GM12878 (cell line): ENCODE measurements around the gene REEP2. TPM values are rescaled to one million over a fixed set of nuclear protein-coding genes. Genes with fewer than 3 reads are reported as not detected.

Experiments used
- ATAC-seq: fragments of 200-7000 bp; cut with Tn5 transposase; 3 replicates; pipeline ENCODE4 v1.9.1; 2020; ENCODE audit warnings: mild to moderate bottlenecking, moderate library complexity
- BruUV-seq: library from RNA; stranded (reverse); fragments of 400-500 nt; replicated peaks from 2 replicates; lab custom pipeline; 2021; lab: Mats Ljungman, UMichigan
- CTCF ChIA-PET: fragments of 300-600 bp; sonication (Branson Sonifier 250); formaldehyde crosslinking; extraction: SDS; loops from one replicate; lab custom pipeline; 2021; ENCODE audit warnings: inconsistent platforms; lab: Yijun Ruan, JAX
- POLR2A ChIA-PET: fragments of 350-600 bp; formaldehyde crosslinking; extraction: SDS; loops from one replicate; lab custom pipeline; 2021; ENCODE audit warnings: inconsistent platforms; lab: Charles Lee
- RAD21 ChIA-PET: fragments of 300-600 bp; sonication (Branson Sonifier 250); formaldehyde crosslinking; loops from one replicate; lab custom pipeline; 2023; ENCODE audit warnings: antibody characterized with exemption; ENCODE audit not compliant: unreplicated experiment; lab: Charles Lee
- SMC1A ChIA-PET: fragments of 300-600 bp; sonication (Branson Sonifier 250); formaldehyde crosslinking; loops from one replicate; lab custom pipeline; 2023; ENCODE audit not compliant: unreplicated experiment, uncharacterized antibody; lab: Charles Lee
- DNase-seq: peaks from one replicate; pipeline ENCODE4 v3.0.0-alpha.2; 2011; ENCODE audit warnings: low read depth, low spot score
- FAIRE-seq: peaks from 3 replicates; lab custom pipeline; 2011; peaks lifted over from hg19 to GRCh38; lab: Jason Lieb, UNC
- H2AFZ ChIP-seq: 2 replicates; pipeline ENCODE4 v1.6.0; 2011; ENCODE audit warnings: low read depth, low read length, control low read depth; ENCODE audit not compliant: control insufficient read depth
- H3K27ac ChIP-seq: 2 replicates; pipeline ENCODE4 v1.5.1; 2011; ENCODE audit warnings: control low read depth; ENCODE audit not compliant: control insufficient read depth, insufficient read depth
- H3K27me3 ChIP-seq, 2 experiments: replicated peaks in 1 of 2; 2 replicates each; pipeline versions ENCODE4 v1.6.0 to v1.6.1; 2011; ENCODE audit warnings: low read length in 1 of 2; ENCODE audit not compliant: control insufficient read depth in 2 of 2, insufficient read depth in 2 of 2
- H3K36me3 ChIP-seq, 2 experiments: 2 replicates each; pipeline ENCODE4 v1.5.1; 2011; ENCODE audit warnings: low read length in 1 of 2; ENCODE audit not compliant: control insufficient read depth in 2 of 2, insufficient read depth in 2 of 2
- H3K4me1 ChIP-seq: 2 replicates; pipeline ENCODE4 v1.6.1; 2011; ENCODE audit warnings: mild to moderate bottlenecking, low read length, moderate library complexity, mixed read lengths; ENCODE audit not compliant: control insufficient read depth, insufficient read depth
- H3K4me2 ChIP-seq: 2 replicates; pipeline ENCODE4 v1.6.0; 2011; ENCODE audit warnings: control low read depth; ENCODE audit not compliant: control insufficient read depth, insufficient read depth
- H3K4me3 ChIP-seq: fragments of 200-600 bp; sonication (generic); 2 replicates; pipeline ENCODE4 v1.5.1; 2016
- H3K79me2 ChIP-seq: 2 replicates; pipeline ENCODE4 v1.6.0; 2011; ENCODE audit warnings: low read length; ENCODE audit not compliant: control insufficient read depth, insufficient read depth
- H3K9ac ChIP-seq: 2 replicates; pipeline ENCODE4 v1.8.0; 2011; ENCODE audit warnings: low read length, control low read depth, mixed read lengths; ENCODE audit not compliant: control insufficient read depth, insufficient read depth
- H3K9me3 ChIP-seq: replicated peaks from 3 replicates; pipeline ENCODE4 v1.5.1; 2011; ENCODE audit warnings: mild to moderate bottlenecking, low read length; ENCODE audit not compliant: control insufficient read depth, insufficient read depth
- H4K20me1 ChIP-seq: 2 replicates; pipeline ENCODE4 v1.6.0; 2011; ENCODE audit not compliant: control insufficient read depth, insufficient read depth
- ASH2L ChIP-seq: fragments of 300-600, 200-600 bp; sonication (generic); IDR thresholded peaks from 2 replicates; pipeline ENCODE4 v1.6.1; 2017; ENCODE audit warnings: low read depth, mild to moderate bottlenecking, borderline replicate concordance
- ATF2 ChIP-seq: IDR thresholded peaks from 2 replicates; pipeline ENCODE4 v1.6.1; 2012; ENCODE audit warnings: low read length, inconsistent platforms
- BCL3 ChIP-seq: IDR thresholded peaks from 2 replicates; pipeline ENCODE4 v1.6.1; 2011; ENCODE audit warnings: borderline replicate concordance, low read depth, mild to moderate bottlenecking, moderate library complexity, low read length; ENCODE audit not compliant: insufficient read depth, poor library complexity, severe bottlenecking
- CREB1 ChIP-seq: IDR thresholded peaks from 2 replicates; pipeline ENCODE4 v1.6.1; 2012; ENCODE audit warnings: low read depth, mild to moderate bottlenecking, inconsistent platforms
- GABPA ChIP-seq: IDR thresholded peaks from 2 replicates; pipeline ENCODE4 v1.6.1; 2014; ENCODE audit warnings: antibody characterized with exemption, low read depth, mild to moderate bottlenecking, inconsistent platforms
- HCFC1 ChIP-seq: fragments of 150-350 bp; IDR thresholded peaks from 2 replicates; pipeline ENCODE4 v1.6.1; 2014; ENCODE audit warnings: low read length
- KDM1A ChIP-seq: fragments of 200-600 bp; sonication (generic); IDR thresholded peaks from 2 replicates; pipeline ENCODE4 v1.6.1; 2016; ENCODE audit warnings: borderline replicate concordance
- LARP7 ChIP-seq: fragments of 450-650 bp; IDR thresholded peaks from 2 replicates; pipeline ENCODE4 v1.6.1; 2017; ENCODE audit warnings: mild to moderate bottlenecking
- MXI1 ChIP-seq: fragments of 150-350 bp; IDR thresholded peaks from 2 replicates; pipeline ENCODE4 v1.6.1; 2011; ENCODE audit warnings: low read depth, mild to moderate bottlenecking, inconsistent platforms, low read length, improper control_type of control experiment
- NBN ChIP-seq: fragments of 450-650 bp; IDR thresholded peaks from 2 replicates; pipeline ENCODE4 v1.6.1; 2016
- NR2F1 ChIP-seq: fragments of 450-650 bp; conservative IDR thresholded peaks from 2 replicates; pipeline ENCODE4 v1.6.1; 2017; ENCODE audit warnings: mild to moderate bottlenecking
- POU2F2 ChIP-seq: IDR thresholded peaks from 3 replicates; pipeline ENCODE4 v1.6.1; 2011; ENCODE audit warnings: low read depth, mild to moderate bottlenecking, low read length, borderline replicate concordance
- SIX5 ChIP-seq: IDR thresholded peaks from 2 replicates; pipeline ENCODE4 v1.6.1; 2011; ENCODE audit warnings: mild to moderate bottlenecking, low read depth, low read length, moderate library complexity; ENCODE audit not compliant: severe bottlenecking
- SKIL ChIP-seq: fragments of 450-650 bp; IDR thresholded peaks from 2 replicates; pipeline ENCODE4 v1.6.1; 2017; ENCODE audit warnings: mild to moderate bottlenecking, low read depth, inconsistent platforms; ENCODE audit not compliant: poor library complexity, severe bottlenecking
- SUZ12 ChIP-seq: fragments of 200-600 bp; sonication (generic); IDR thresholded peaks from one replicate; pipeline ENCODE4 v1.6.1; 2018; ENCODE audit warnings: antibody characterized with exemption, mild to moderate bottlenecking; ENCODE audit not compliant: unreplicated experiment
- ZZZ3 ChIP-seq: IDR thresholded peaks from 2 replicates; pipeline ENCODE4 v1.6.1; 2011; ENCODE audit warnings: low read depth; ENCODE audit not compliant: control insufficient read depth, insufficient read length
- WGBS: methylation state at CpG from one replicate; pipeline ENCODE4 v1.1.6; 2016; ENCODE audit warnings: low lambda C conversion rate; ENCODE audit not compliant: insufficient replicate concordance, insufficient coverage; ENCODE audit errors: missing lambda C conversion rate; 5-methylcytosine and 5-hydroxymethylcytosine counted together
- in situ Hi-C: fragments of 300-500 bp; cut with MboI; formaldehyde crosslinking; loops from 9 replicates; pipeline ENCODE4 v1.14.3; 2018; ENCODE audit warnings: mixed read lengths
- intact Hi-C: fragments of 100-400 bp; cut with micrococcal nuclease; formaldehyde crosslinking; loops from one replicate; pipeline ENCODE4 v1.14.2; 2022; ENCODE audit not compliant: unreplicated experiment
- polyA plus RNA-seq, 11 experiments: library from polyadenylated mRNA; depleted of rRNA in 4 of 11; unstranded in 6 of 11; stranded (reverse) in 5 of 11; fragments of >200 nt; fragmentation: Nextera tagmentation in 4 of 11; fragmentation: Illumina TruSeq in 1 of 11; extraction: Ambion mirVana in 4 of 11; extraction: Trizol in 1 of 11; gene quantifications; 1 replicate in 1 of 11; 2 replicates in 10 of 11; pipeline versions ENCODE4 v1.2.1 to v1.2.3, GENCODE V29; 2011 to 2016; ENCODE audit warnings: inconsistent platforms in 2 of 11, missing spikeins in 2 of 11, low read depth in 1 of 11
- total RNA-seq, 4 experiments: library from RNA; depleted of rRNA in 3 of 4; stranded (reverse); fragments of >200 nt in 3 of 4; fragmentation: Illumina TruSeq in 1 of 4; extraction: Trizol in 1 of 4; gene quantifications; 2 replicates each; pipeline versions ENCODE4 v1.2.1 to v1.2.3, GENCODE V29; 2013 to 2021

Gene REEP2
- total and polyA plus RNA-seq, 10 of the 15 experiments (the other 5 are each of a cell fraction or from before 2014, with no cell fraction given), result 0.10 to 3.1 (median 2.0) TPM

GRCh38 chr5:138491669-138492559 lies 53.1 kb downstream of the REEP2 start (continued):
- no peak for TF ChIP-seq BCL3
- peak; percentile 52; the same call in 1 of the 2 replicates for TF ChIP-seq LARP7
- no peak for TF ChIP-seq HCFC1
- no peak for TF ChIP-seq NBN
- no peak for TF ChIP-seq ZZZ3
- no peak for TF ChIP-seq ATF2
- 0 out of 2 replicates have a peak, but pooled peaks have one; percentile 21 for TF ChIP-seq NR2F1

- H3K9ac ChIP-seq, result no peak overlapping the region; the same call in 1 of the 2 replicates
- H3K4me1 ChIP-seq, result peaks cover 7% of the 10 kb centered on the region; the same call in 1 of the 2 replicates
- no TSS peak for BruUV-seq
- H3K27me3 ChIP-seq, result peaks cover 3 to 9% of the 10 kb centered on the region in 2 experiments; a peak in 3 of 4 replicates
- H3K36me3 ChIP-seq, result no peaks in the 10 kb centered on the region
- H3K27ac ChIP-seq, result no peak overlapping the region
- ChIA-PET CTCF (interaction anchor here (0.9 to 1.4 kb wide), 5 partner anchors 11 to 55 kb away, joined by 3 to 13 read pairs (median 5); partner anchors contain the start of gene EGR1), SMC1A (interaction anchor here (0.6 to 1.3 kb wide), 4 partner anchors 11 to 179 kb away, joined by 3 to 8 read pairs (median 3); no protein-coding TSS in a partner anchor), POLR2A (interaction anchor here (0.6 to 1.5 kb wide), 5 partner anchors 23 to 881 kb away, joined by 3 to 4 read pairs (median 3); partner anchors contain the start of gene EGR1), RAD21 (interaction anchor here (0.6 to 2.3 kb wide), 2 partner anchors 10 to 60 kb away, joined by 3 to 13 read pairs; no protein-coding TSS in a partner anchor)
- intact Hi-C loops (loop anchor here (1.0 kb wide), 1 partner anchor 27 kb away; the partner anchor contains the start of gene EGR1), in situ Hi-C loops (no loop called here)
- H3K79me2 ChIP-seq, result no peaks in the 10 kb centered on the region
- no peaks in the 10 kb centered on the region for H3K9me3 ChIP-seq
- ATAC-seq, result no peak
- FAIRE-seq, result no peak
- H4K20me1 ChIP-seq, result no peaks in the 10 kb centered on the region
- peak overlapping the region; percentile 85 for H3K4me2 ChIP-seq
- no peak for DNase-seq
- H2AFZ ChIP-seq, result peak overlapping the region; percentile 74
- WGBS, result 23% methylated on average over 10 of the region's 10 CpGs
- H3K4me3 ChIP-seq, result peak overlapping the region; percentile 54; the same call in 1 of the 2 replicates
- TF ChIP-seq ASH2L, result no peak
- no peak for TF ChIP-seq MXI1
- no peak for TF ChIP-seq SIX5
- TF ChIP-seq SKIL, result no peak
- no peak for TF ChIP-seq GABPA
- no peak for TF ChIP-seq CREB1
- TF ChIP-seq POU2F2, result no peak
- no peak for TF ChIP-seq SUZ12
- TF ChIP-seq KDM1A, result no peak
These were observed 53.7 kb downstream of the REEP2 start for GRCh38 chr5:138492560-138493045.
